ENCODE results near the gene SMURF1. TPM values are rescaled to one million over a fixed set of nuclear protein-coding genes. Genes with fewer than 3 reads are reported as not detected.
"Not testable (repeated sequence)": the region's sequence is repeated elsewhere in the genome, so short reads cannot be mapped to it uniquely, and the experiment has no call there.

The SMURF1 gene
- total RNA-seq, 2 donors from 2014 or later, result 16.9 to 31.3 TPM

DNA sequence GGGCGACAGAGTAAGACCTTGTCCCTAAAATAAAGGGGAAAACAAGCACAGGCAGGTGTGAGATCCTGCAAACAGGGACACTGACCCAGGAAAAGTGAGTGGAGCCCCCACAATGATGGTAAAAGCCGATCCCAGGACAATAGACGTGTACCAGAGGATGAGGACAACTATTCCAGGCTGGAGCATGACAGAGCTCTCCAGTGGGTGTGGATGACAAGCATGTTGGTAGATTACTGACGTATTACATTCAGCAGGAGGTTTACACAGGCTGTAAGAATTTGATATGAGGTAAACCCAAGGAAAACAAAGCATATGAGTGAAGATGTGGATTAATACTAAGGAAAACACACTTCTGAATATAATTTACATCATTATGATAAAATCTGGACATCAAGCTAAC, 27.8 kb upstream of the SMURF1 start:
- 68 to 73% methylated on average over 4 of the region's 4 CpGs for WGBS, 2 donors
- H3K27ac ChIP-seq, result no peak overlapping the region
- DNase-seq (peak in 1 of 4 donors; percentile 5), ATAC-seq (no peak)
- intact Hi-C loops (cut with DNase I), result no loop called here
- H3K4me3 ChIP-seq, result no peak overlapping the region
- no peaks in the 10 kb centered on the region for H3K27me3 ChIP-seq
- peaks cover 8% of the 10 kb centered on the region for H3K4me1 ChIP-seq
- H3K36me3 ChIP-seq (replicated peaks in 1 of 2; ENCODE audit: insufficient read depth in 1 of 2, low read depth in 2 of 2), result no peaks in the 10 kb centered on the region
- TF ChIP-seq, protein P1, sequence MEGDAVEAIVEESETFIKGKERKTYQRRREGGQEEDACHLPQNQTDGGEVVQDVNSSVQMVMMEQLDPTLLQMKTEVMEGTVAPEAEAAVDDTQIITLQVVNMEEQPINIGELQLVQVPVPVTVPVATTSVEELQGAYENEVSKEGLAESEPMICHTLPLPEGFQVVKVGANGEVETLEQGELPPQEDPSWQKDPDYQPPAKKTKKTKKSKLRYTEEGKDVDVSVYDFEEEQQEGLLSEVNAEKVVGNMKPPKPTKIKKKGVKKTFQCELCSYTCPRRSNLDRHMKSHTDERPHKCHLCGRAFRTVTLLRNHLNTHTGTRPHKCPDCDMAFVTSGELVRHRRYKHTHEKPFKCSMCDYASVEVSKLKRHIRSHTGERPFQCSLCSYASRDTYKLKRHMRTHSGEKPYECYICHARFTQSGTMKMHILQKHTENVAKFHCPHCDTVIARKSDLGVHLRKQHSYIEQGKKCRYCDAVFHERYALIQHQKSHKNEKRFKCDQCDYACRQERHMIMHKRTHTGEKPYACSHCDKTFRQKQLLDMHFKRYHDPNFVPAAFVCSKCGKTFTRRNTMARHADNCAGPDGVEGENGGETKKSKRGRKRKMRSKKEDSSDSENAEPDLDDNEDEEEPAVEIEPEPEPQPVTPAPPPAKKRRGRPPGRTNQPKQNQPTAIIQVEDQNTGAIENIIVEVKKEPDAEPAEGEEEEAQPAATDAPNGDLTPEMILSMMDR (IDR thresholded peaks at IDR 0.05), result no peak
- TF ChIP-seq POLR2A (IDR thresholded peaks at IDR 0.05), result no peak
- no peaks in the 10 kb centered on the region for H3K9me3 ChIP-seq

DNA sequence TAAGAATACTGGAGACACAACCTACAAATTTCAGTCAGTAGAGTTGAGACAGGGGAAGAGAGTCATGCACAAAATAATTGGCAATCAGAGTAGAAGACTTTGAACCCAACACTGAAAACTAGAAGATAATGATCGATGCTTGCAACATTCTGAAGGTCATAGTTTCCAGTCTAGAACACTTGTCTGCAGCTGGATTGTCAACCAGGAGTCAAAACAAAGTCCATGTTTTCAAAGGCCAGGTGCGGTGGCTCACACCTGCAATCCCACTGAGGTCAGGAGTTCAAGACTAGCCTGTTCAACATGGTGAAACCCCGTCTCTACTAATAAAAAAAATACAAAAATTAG, 26.8 kb upstream of the SMURF1 start:
- H3K27me3 ChIP-seq, result no peaks in the 10 kb centered on the region
- H3K4me1 ChIP-seq, result peaks cover 8% of the 10 kb centered on the region
- 28 to 29% methylated on average over 3 of the region's 3 CpGs for WGBS, 2 donors
- no peak overlapping the region for H3K4me3 ChIP-seq
- intact Hi-C loops (cut with DNase I), result no loop called here
- no peaks in the 10 kb centered on the region for H3K36me3 ChIP-seq (replicated peaks in 1 of 2; ENCODE audit: insufficient read depth in 1 of 2, low read depth in 2 of 2)
- DNase-seq (peak; percentile 19 to 50 (median 22)), ATAC-seq (peak; percentile 73)
- TF ChIP-seq, protein P1 (IDR thresholded peaks at IDR 0.05), result no peak
- no peak for TF ChIP-seq POLR2A (IDR thresholded peaks at IDR 0.05)
- H3K9me3 ChIP-seq, result no peaks in the 10 kb centered on the region
- no peak overlapping the region for H3K27ac ChIP-seq

DNA sequence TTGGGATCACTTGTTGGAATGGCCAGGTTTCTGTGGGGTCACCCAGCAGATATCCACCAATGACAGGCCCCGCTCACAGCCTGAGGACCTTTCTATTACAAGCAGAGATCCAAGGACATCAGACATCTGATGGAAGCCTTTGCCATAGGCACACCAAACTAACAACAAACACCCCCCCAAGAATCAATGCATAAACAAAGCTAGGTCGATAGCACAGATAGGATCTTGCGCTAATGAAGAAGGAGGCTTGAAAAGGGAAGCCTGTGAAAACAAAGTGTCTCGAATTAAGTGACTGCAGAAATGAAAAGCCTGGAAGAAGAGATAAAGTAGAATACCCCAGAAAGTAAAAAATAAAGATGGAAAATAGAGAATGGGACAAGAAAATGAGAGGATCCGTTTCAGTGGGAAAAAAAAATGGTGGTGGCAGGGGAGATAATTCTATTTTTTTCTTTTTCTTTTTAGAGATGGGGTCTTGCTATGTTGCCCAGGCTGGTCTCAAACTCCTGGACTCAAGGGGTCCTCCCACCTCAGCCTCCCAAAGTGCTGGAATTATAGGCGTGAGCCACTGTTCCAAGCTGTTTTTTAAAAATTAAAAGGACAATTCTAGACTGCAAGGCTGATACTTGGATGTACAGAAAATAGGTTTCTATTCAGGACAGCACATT, 26.3 kb upstream of the SMURF1 start:
- Histone ChIP-seq H3K9me3 (no peaks in the 10 kb centered on the region), H3K4me3 (no peak overlapping the region), H3K4me1 (peaks cover 8% of the 10 kb centered on the region), H3K27ac (no peak overlapping the region), H3K27me3 (no peaks in the 10 kb centered on the region), H3K36me3 (replicated peaks in 1 of 2; ENCODE audit: insufficient read depth in 1 of 2, low read depth in 2 of 2) (no peaks in the 10 kb centered on the region)
- WGBS, 2 donors, result 75 to 78% methylated on average over 6 of the region's 6 CpGs
- DNase-seq, result no peak
- ATAC-seq, result no peak
- TF ChIP-seq, protein P1 (IDR thresholded peaks at IDR 0.05), result no peak
- no peak for TF ChIP-seq POLR2A (IDR thresholded peaks at IDR 0.05)
- intact Hi-C loops (cut with DNase I), result no loop called here

DNA sequence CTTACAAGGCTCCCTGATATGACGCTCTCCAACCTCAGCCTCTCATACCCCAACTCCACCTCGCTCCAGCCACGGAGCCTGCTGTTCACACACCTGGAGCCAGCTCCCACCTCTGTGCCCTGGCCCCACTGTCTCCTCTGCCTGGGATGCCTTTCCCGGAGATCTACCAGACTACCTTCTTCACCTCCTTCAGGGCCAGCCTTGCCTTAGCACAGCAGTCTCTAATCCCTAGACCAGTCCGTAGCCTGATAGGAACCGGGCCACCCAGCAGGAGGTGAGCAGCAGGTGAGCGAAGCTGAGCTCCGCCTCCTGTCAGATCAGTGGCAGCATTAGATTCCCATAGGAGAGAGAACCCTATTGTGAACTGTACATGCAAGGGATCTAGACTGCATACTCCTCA, 23.2 kb upstream of the SMURF1 start:
- TF ChIP-seq, protein P1 (IDR thresholded peaks at IDR 0.05), result no peak
- no peak for TF ChIP-seq POLR2A (IDR thresholded peaks at IDR 0.05)
- WGBS, 2 donors, result 53 to 58% methylated on average over 4 to 8 of the region's 8 CpGs
- Histone ChIP-seq H3K27ac (no peak overlapping the region), H3K4me3 (no peak overlapping the region), H3K36me3 (replicated peaks in 1 of 2; ENCODE audit: insufficient read depth in 1 of 2, low read depth in 2 of 2) (no peaks in the 10 kb centered on the region), H3K9me3 (no peaks in the 10 kb centered on the region), H3K4me1 (peaks cover 18% of the 10 kb centered on the region), H3K27me3 (no peaks in the 10 kb centered on the region)
- DNase-seq (peak in 1 of 4 donors; percentile 15), ATAC-seq (no peak)
- intact Hi-C loops (cut with DNase I), result loop anchor here (10.0 kb wide), 1 partner anchor 48 kb away; no protein-coding TSS in a partner anchor

DNA sequence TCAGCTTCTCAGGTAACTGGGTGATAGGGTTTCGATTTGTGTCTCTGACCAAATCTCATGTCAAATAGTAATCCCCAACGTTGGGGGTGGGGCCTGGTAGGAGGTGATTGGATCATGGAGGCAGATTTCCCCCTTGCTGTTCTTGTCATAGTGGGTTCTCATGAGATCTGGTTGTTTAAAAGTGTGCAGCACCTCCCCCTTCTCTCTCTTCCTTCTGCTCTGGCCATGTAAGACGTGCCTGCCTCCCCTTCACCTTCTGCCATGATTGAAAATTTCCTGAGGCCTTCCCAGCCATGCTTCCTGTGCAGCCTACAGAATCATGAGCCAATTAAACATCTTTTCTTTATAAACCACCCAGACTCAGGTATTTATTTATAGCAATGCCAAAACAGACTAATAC, 21.9 kb upstream of the SMURF1 start:
- intact Hi-C loops (cut with DNase I), result loop anchor here (10.0 kb wide), 1 partner anchor 49 kb away; no protein-coding TSS in a partner anchor
- 79 to 85% methylated on average over 3 of the region's 3 CpGs for WGBS, 2 donors
- DNase-seq (no peak), ATAC-seq (no peak)
- Histone ChIP-seq H3K36me3 (replicated peaks in 1 of 2; ENCODE audit: insufficient read depth in 1 of 2, low read depth in 2 of 2) (no peaks in the 10 kb centered on the region), H3K4me1 (peaks cover 16% of the 10 kb centered on the region), H3K27me3 (no peaks in the 10 kb centered on the region), H3K9me3 (no peaks in the 10 kb centered on the region), H3K4me3 (no peak overlapping the region), H3K27ac (no peak overlapping the region)
- no peak for TF ChIP-seq POLR2A (IDR thresholded peaks at IDR 0.05)
- TF ChIP-seq, protein P1 (IDR thresholded peaks at IDR 0.05), result no peak

DNA sequence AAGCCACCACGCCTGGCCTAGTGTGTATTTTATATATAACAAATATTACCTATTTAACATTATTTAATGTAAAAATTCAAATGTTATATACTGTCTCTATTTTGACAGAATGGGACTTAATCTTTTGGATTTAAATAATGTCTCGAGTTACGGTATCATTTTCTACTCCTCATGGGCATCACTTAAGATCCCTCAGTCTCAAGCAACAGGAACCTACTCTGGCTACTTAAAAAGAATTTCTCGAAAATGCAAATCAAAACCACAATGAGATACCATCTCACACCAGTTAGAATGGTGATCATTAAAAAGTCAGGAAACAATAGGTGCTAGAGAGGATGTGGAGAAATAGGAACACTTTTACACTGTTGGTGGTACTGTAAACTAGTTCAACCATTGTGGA, 19.8 kb upstream of the SMURF1 start:
- H3K36me3 ChIP-seq (replicated peaks in 1 of 2; ENCODE audit: insufficient read depth in 1 of 2, low read depth in 2 of 2); H3K4me3 ChIP-seq; DNase-seq; H3K27me3 ChIP-seq; ATAC-seq; H3K27ac ChIP-seq; H3K9me3 ChIP-seq: not testable (repeated sequence)
- WGBS, 2 donors, result 83% methylated on average over 4 of the region's 4 CpGs
- peaks cover 10% of the 10 kb centered on the region for H3K4me1 ChIP-seq
- intact Hi-C loops (cut with DNase I), result loop anchor here (10.0 kb wide), 1 partner anchor 51 kb away; no protein-coding TSS in a partner anchor

Data from body of pancreas (tissue), 4 donors.